Sigmoid colon (tissue), 7 donors: Measurements from ENCODE around the gene FBN3. TPM values are rescaled to one million over a fixed set of nuclear protein-coding genes. Genes with fewer than 3 reads are reported as not detected.
"Not testable (repeated sequence)": the region's sequence is repeated elsewhere in the genome, so short reads cannot be mapped to it uniquely, and the experiment has no call there.

Experiments used
- DNase-seq: peaks from one replicate; pipeline ENCODE4 v3.0.0-alpha.2; 2019
- H3K27ac ChIP-seq, 4 donors: fragments of 200-600 bp; sonication (generic); one replicate each; pipeline ENCODE4 v1.5.1; 2016 to 2019; ENCODE audit warnings: mild to moderate bottlenecking in 1 of 4
- H3K27me3 ChIP-seq, 3 donors: fragments of 200-600 bp; sonication (generic); one replicate each; pipeline ENCODE4 v1.5.1; 2019; ENCODE audit warnings: mild to moderate bottlenecking in 1 of 3
- H3K36me3 ChIP-seq, 4 donors: fragments of 200-600 bp; sonication (generic); one replicate each; pipeline ENCODE4 v1.5.1; 2016 to 2019
- H3K4me1 ChIP-seq, 4 donors: fragments of 200-600 bp; sonication (generic); one replicate each; pipeline ENCODE4 v1.5.1; 2017 to 2019
- H3K4me3 ChIP-seq, 4 donors: fragments of 200-600 bp; sonication (generic); one replicate each; pipeline ENCODE4 v1.5.1; 2017 to 2019; ENCODE audit warnings: mild to moderate bottlenecking in 2 of 4, moderate library complexity in 1 of 4
- H3K9me3 ChIP-seq, 4 donors: fragments of 200-600 bp in 3 of 4; sonication (generic) in 3 of 4; one replicate each; pipeline versions ENCODE4 v1.5.1 to v1.6.1; 2013 to 2019
- EP300 ChIP-seq, 4 donors: sonication (generic); formaldehyde crosslinking; IDR thresholded peaks; one replicate each; pipeline ENCODE4 v1.6.1; 2017; ENCODE audit warnings: antibody characterized with exemption in 4 of 4
- POLR2A ChIP-seq, 2 donors: fragments of 450-650 bp; IDR thresholded peaks; one replicate each; pipeline ENCODE4 v1.6.1; 2016; ENCODE audit warnings: antibody characterized with exemption in 2 of 2, mild to moderate bottlenecking in 2 of 2, moderate library complexity in 2 of 2
- POLR2AphosphoS5 ChIP-seq, 4 donors: sonication (generic); formaldehyde crosslinking; IDR thresholded peaks; one replicate each; pipeline ENCODE4 v1.6.1; 2017; ENCODE audit warnings: antibody characterized with exemption in 4 of 4
- WGBS, 2 donors: extraction: QIAGEN DNeasy Blood & Tissue Kit; methylation state at CpG; one replicate each; pipeline ENCODE4 v1.1.7; 2013; 5-methylcytosine and 5-hydroxymethylcytosine counted together
- intact Hi-C: fragments of 100-400 bp; cut with DNase I; formaldehyde crosslinking; loops from one replicate; pipeline ENCODE4 v1.15.1; 2023
- polyA plus RNA-seq, 3 donors: library from polyadenylated mRNA; stranded (reverse); fragments of 200-250 nt; gene quantifications; one replicate each; pipeline ENCODE4 v1.2.3, GENCODE V29; 2013
- total RNA-seq, 4 donors: library from RNA; depleted of rRNA; stranded (reverse); fragments of >200 nt; gene quantifications; one replicate each; pipeline ENCODE4 v1.1.0, GENCODE V29; 2016
- TF ChIP-seq, protein P1 (sequence below), 4 experiments: fragments of 450-650 bp in 3 of 4; fragments of 200-600 bp in 1 of 4; IDR thresholded peaks; one replicate each; pipeline ENCODE4 v1.5.1; 2016 to 2019; ENCODE audit warnings: antibody characterized with exemption in 4 of 4, mild to moderate bottlenecking in 3 of 4, moderate library complexity in 2 of 4
- donor health status: healthy with polysubstance abuse.
- donor health status: Bipolar disorder and iron deficiency.
- donor health status: healthy.

Gene FBN3
- total and polyA plus RNA-seq, 7 donors = 0.06 TPM; not detected in 6

DNA sequence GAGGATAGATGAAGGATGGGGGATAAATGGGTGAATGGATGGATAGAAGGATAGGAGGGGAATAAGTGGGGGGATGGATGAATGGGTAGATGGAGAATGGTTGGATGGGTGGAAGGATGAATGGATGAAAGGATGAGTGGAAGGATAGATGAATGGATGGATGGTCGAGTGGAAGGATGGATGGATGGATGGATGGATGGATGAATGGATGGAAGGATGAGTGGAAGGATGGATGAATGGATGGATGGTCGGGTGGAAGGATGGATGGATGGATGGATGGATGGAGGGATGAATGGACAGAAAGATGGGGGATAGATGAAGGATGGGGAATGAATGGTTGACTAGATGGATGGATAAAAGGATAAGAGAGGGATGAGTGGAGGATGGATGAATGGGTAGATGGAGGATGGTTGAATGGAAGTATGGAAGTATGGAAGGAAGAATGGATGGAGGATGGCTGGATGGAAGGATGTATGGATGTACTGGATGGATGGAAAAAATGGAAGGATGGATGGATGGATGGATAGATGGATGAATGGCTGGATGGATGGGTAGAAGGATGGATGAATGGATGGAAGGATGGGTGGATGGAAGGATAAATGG, 42.0 kb downstream of the FBN3 start:
- TF ChIP-seq, protein P1, sequence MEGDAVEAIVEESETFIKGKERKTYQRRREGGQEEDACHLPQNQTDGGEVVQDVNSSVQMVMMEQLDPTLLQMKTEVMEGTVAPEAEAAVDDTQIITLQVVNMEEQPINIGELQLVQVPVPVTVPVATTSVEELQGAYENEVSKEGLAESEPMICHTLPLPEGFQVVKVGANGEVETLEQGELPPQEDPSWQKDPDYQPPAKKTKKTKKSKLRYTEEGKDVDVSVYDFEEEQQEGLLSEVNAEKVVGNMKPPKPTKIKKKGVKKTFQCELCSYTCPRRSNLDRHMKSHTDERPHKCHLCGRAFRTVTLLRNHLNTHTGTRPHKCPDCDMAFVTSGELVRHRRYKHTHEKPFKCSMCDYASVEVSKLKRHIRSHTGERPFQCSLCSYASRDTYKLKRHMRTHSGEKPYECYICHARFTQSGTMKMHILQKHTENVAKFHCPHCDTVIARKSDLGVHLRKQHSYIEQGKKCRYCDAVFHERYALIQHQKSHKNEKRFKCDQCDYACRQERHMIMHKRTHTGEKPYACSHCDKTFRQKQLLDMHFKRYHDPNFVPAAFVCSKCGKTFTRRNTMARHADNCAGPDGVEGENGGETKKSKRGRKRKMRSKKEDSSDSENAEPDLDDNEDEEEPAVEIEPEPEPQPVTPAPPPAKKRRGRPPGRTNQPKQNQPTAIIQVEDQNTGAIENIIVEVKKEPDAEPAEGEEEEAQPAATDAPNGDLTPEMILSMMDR (IDR thresholded peaks at IDR 0.05) = no peak
- Histone ChIP-seq H3K36me3 (no peaks in the 10 kb centered on the region), H3K4me1 (no peaks in the 10 kb centered on the region), H3K27ac (no peak overlapping the region), H3K27me3 (no peaks in the 10 kb centered on the region), H3K9me3 (peaks cover 0 to 3% (median 0%) of the 10 kb centered on the region in 4 donors), H3K4me3 (no peak overlapping the region)
- WGBS, 2 donors = 64 to 76% methylated on average over 2 of the region's 2 CpGs
- intact Hi-C loops = no loop called here
- DNase-seq = no peak

DNA sequence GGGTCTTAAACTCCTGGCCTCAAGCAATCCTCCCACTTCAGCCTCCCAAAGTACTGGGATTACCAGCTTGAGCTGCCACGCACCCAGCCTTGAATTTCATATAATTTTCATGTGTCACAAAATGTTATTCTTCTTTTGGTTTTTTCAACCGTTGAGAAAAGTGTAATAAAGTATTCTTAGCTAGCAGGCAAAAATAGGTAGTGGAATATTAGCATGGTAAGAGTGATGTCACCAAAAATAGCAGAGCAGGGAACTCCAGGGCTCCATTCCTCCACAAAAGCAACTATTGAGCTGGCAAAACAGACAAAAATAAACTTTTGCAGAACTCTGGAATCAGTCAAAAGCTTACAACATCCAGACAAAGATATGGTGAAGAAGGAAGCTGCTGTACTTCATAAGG, 43.9 kb downstream of the FBN3 start:
- TF ChIP-seq, protein P1 (IDR thresholded peaks at IDR 0.05) = no peak
- TF ChIP-seq EP300 (IDR thresholded peaks at IDR 0.05) = no peak
- TF ChIP-seq POLR2AphosphoS5 (IDR thresholded peaks at IDR 0.05) = no peak
- no peak for TF ChIP-seq POLR2A (IDR thresholded peaks at IDR 0.05)
- intact Hi-C loops = no loop called here
- H3K9me3 ChIP-seq = peaks cover 0 to 3% (median 0%) of the 10 kb centered on the region in 4 donors

DNA sequence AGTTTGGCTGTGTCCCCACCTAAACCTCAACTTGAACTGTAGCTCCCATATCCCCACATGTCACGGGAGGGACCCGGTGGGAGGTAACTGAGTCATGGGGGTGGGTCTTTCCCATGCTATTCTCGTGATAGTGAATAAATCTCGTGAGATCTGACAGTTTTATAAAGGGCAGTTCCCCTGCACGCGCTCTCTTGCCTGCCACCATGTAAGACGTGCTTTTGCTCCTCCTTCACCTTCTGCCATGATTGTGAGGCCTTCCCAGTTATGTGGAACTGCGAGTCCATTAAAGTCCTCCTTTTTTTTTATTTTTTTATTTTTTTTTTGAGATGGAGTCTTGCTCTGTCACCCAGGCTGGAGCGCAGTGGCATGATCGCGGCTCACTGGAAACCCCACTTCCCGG, 47.5 kb downstream of the FBN3 start:
- H3K27ac ChIP-seq, H3K27me3 ChIP-seq, DNase-seq, H3K4me1 ChIP-seq, H3K9me3 ChIP-seq, intact Hi-C loops, H3K4me3 ChIP-seq, H3K36me3 ChIP-seq: not testable (repeated sequence)
- 74 to 82% methylated on average over 12 of the region's 12 CpGs for WGBS, 2 donors

More for the DNA sequence above, 43.9 kb downstream of the FBN3 start:
- Histone ChIP-seq H3K27ac (no peak overlapping the region), H3K4me3 (no peak overlapping the region), H3K36me3 (no peaks in the 10 kb centered on the region), H3K4me1 (no peaks in the 10 kb centered on the region), H3K27me3 (peaks cover 0 to 3% (median 0%) of the 10 kb centered on the region in 3 donors)
- no peak for DNase-seq
- WGBS, 2 donors = 78 to 79% methylated on average over 2 of the region's 2 CpGs

DNA sequence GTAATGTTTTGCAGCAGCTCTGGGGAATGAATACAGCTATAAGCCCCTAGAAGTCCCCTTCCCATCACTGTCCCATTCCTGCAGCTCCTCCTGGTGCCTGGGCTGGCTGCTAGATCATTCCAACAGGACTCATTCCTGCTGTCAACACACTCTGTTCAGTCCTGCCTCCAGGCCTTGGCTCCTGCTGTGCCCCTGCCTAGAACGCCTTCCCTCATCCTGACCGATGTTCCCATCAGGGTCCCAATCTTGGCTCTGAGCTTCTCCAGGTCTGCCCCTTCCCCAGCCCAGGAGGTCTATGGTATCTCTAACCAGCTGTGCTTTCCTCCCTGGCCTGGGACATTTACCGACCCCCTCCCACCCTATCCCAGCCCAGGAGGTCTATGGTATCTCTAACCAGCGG, 48.1 kb downstream of the FBN3 start:
- Histone ChIP-seq H3K4me1 (no peaks in the 10 kb centered on the region), H3K27me3 (peaks cover 0 to 3% (median 0%) of the 10 kb centered on the region in 3 donors), H3K27ac (no peak overlapping the region), H3K4me3 (no peak overlapping the region), H3K9me3 (peaks cover 3 to 8% (median 7%) of the 10 kb centered on the region in 4 donors), H3K36me3 (no peaks in the 10 kb centered on the region)
- intact Hi-C loops = no loop called here
- no peak for TF ChIP-seq POLR2A (IDR thresholded peaks at IDR 0.05)
- TF ChIP-seq, protein P1 (IDR thresholded peaks at IDR 0.05) = no peak
- TF ChIP-seq EP300 (IDR thresholded peaks at IDR 0.05) = no peak
- no peak for TF ChIP-seq POLR2AphosphoS5 (IDR thresholded peaks at IDR 0.05)
- WGBS, 2 donors = 92 to 94% methylated on average over 4 of the region's 4 CpGs
- no peak for DNase-seq

DNA sequence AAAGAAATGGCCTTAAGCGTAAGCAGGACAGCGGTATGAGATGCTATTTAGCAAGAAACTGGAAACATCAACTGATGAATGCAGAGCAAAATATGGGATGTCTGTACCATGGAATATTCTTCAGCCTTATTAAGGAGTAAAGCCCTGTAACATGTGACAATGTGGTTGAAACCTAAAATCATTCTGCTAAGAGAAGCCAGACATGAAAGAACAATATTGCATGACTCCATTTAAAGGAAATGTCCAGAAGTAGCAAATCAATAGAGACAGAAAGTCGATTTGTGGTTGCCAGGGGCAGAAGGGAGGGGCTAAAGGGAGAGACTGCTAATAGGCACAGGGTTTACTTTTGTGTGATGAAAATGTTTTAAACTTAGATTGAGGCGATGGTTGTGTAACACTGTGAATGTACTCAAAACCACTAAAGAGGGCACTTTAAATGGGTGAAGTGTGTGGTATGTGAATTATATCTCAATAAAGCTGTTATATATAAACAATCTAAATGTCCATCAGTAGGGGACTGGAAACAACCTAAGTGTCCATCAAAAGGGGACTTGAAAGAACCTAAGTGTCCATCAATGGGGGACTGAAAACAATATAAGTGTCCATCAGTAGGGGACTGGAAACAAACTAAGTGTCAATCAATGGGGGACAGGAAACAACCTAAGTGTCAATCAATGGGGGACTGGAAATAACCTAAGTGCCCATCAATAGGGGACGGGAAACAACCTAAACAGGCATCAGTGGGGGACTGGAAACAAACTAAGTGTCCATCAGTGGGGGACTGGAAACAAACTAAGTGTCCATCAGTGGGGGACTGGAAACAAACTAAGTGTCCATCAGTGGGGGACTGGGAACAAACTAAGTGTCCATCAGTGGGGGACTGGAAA, 51.5 kb downstream of the FBN3 start:
- no peak overlapping the region for H3K4me3 ChIP-seq
- intact Hi-C loops = no loop called here
- H3K4me1 ChIP-seq = no peaks in the 10 kb centered on the region
- peaks cover 0 to 4% (median 0%) of the 10 kb centered on the region in 4 donors for H3K36me3 ChIP-seq
- TF ChIP-seq, protein P1 (IDR thresholded peaks at IDR 0.05) = no peak
- TF ChIP-seq POLR2AphosphoS5 (IDR thresholded peaks at IDR 0.05) = no peak
- no peak for TF ChIP-seq POLR2A (IDR thresholded peaks at IDR 0.05)
- TF ChIP-seq EP300 (IDR thresholded peaks at IDR 0.05) = no peak
- H3K27me3 ChIP-seq = peaks cover 0 to 3% (median 0%) of the 10 kb centered on the region in 3 donors
- 74 to 88% methylated on average over 5 of the region's 5 CpGs for WGBS, 2 donors
- H3K27ac ChIP-seq = no peak overlapping the region
- peaks cover 22 to 28% (median 25%) of the 10 kb centered on the region in 4 donors for H3K9me3 ChIP-seq
- no peak for DNase-seq
